Osteoblast (primary cell): Measurements from ENCODE around the gene IPO13. TPM values are rescaled to one million over a fixed set of nuclear protein-coding genes. Genes with fewer than 3 reads are reported as not detected.

Experiments used
- DNase-seq: peaks from one replicate; pipeline ENCODE4 v3.0.0; 2011; ENCODE audit warnings: low spot score, mixed read lengths; ENCODE audit not compliant: insufficient read length; ENCODE audit errors: missing footprints
- H2AFZ ChIP-seq: 2 replicates; pipeline ENCODE4 v1.6.0; 2011; ENCODE audit warnings: mild to moderate bottlenecking, low read length
- H3K27ac ChIP-seq: 2 replicates; pipeline ENCODE4 v1.5.1; 2011; ENCODE audit warnings: mild to moderate bottlenecking, low read depth, low read length, moderate library complexity
- H3K27me3 ChIP-seq: 2 replicates; pipeline ENCODE4 v1.6.0; 2012; ENCODE audit warnings: mild to moderate bottlenecking, control low read depth, inconsistent platforms, low read length, moderate library complexity; ENCODE audit not compliant: insufficient read depth
- H3K36me3 ChIP-seq: 2 replicates; pipeline ENCODE4 v1.5.1; 2011; ENCODE audit warnings: mild to moderate bottlenecking, low read length, control low read depth, moderate library complexity; ENCODE audit not compliant: insufficient read depth
- H3K4me1 ChIP-seq: 2 replicates; pipeline ENCODE4 v1.5.1; 2011; ENCODE audit warnings: mild to moderate bottlenecking, low read length, control low read depth, moderate library complexity; ENCODE audit not compliant: insufficient read depth
- H3K4me2 ChIP-seq: 2 replicates; pipeline ENCODE4 v1.6.0; 2011; ENCODE audit warnings: mild to moderate bottlenecking, low read length; ENCODE audit not compliant: insufficient read depth
- H3K4me3 ChIP-seq: fragments of 200-600 bp; sonication (generic); 3 replicates; pipeline ENCODE4 v1.5.1; 2012; ENCODE audit warnings: mild to moderate bottlenecking, low read length, inconsistent platforms; ENCODE audit not compliant: insufficient read depth
- H3K79me2 ChIP-seq: 2 replicates; pipeline ENCODE4 v1.6.0; 2012; ENCODE audit warnings: mild to moderate bottlenecking, low read length, control low read depth, inconsistent platforms; ENCODE audit not compliant: insufficient read depth
- H3K9me3 ChIP-seq: 2 replicates; pipeline ENCODE4 v1.5.1; 2011; ENCODE audit warnings: low read depth, low read length, control low read depth
- H4K20me1 ChIP-seq: 2 replicates; pipeline ENCODE4 v1.6.0; 2012; ENCODE audit warnings: mild to moderate bottlenecking, low read length, control low read depth; ENCODE audit not compliant: insufficient read depth
- CTCF ChIP-seq: IDR thresholded peaks from 2 replicates; pipeline ENCODE4 v1.5.1; 2011; ENCODE audit warnings: mild to moderate bottlenecking, low read depth, low read length, moderate library complexity; ENCODE audit errors: extremely low read depth
- total RNA-seq: library from RNA; depleted of rRNA; stranded (reverse); fragments of >200 nt; gene quantifications from 2 replicates; pipeline ENCODE4 v1.2.3, GENCODE V29; 2012

Gene IPO13
- total RNA-seq, 1 donor: 20.6 TPM

- no peak overlapping the region for H2AFZ ChIP-seq
- H3K4me3 ChIP-seq: no peak overlapping the region
- H4K20me1 ChIP-seq: peaks cover 58% of the 10 kb centered on the region
- peaks cover 15% of the 10 kb centered on the region for H3K36me3 ChIP-seq
- peaks cover 73% of the 10 kb centered on the region for H3K79me2 ChIP-seq
- no peak overlapping the region for H3K27ac ChIP-seq
- no peaks in the 10 kb centered on the region for H3K27me3 ChIP-seq
- peak; percentile 82 for DNase-seq
- no peak for TF ChIP-seq CTCF
- no peaks in the 10 kb centered on the region for H3K9me3 ChIP-seq
- peaks cover 15% of the 10 kb centered on the region for H3K4me1 ChIP-seq
- no peak overlapping the region for H3K4me2 ChIP-seq
These were observed 4.6 kb downstream of the IPO13 start for GRCh38 chr1:43951021-43951985.

- H3K4me3 ChIP-seq: no peak overlapping the region
- H3K79me2 ChIP-seq: peaks cover 62% of the 10 kb centered on the region
- no peak overlapping the region for H3K27ac ChIP-seq
- no peak overlapping the region for H2AFZ ChIP-seq
- no peaks in the 10 kb centered on the region for H3K9me3 ChIP-seq
- no peaks in the 10 kb centered on the region for H3K27me3 ChIP-seq
- peaks cover 6% of the 10 kb centered on the region for H3K4me1 ChIP-seq
- DNase-seq: no peak
- no peak overlapping the region for H3K4me2 ChIP-seq
- H4K20me1 ChIP-seq: peaks cover 60% of the 10 kb centered on the region
- H3K36me3 ChIP-seq: peaks cover 26% of the 10 kb centered on the region
- no peak for TF ChIP-seq CTCF
These were observed 6.1 kb downstream of the IPO13 start for GRCh38 chr1:43952731-43953346.

GRCh38 chr1:43953361-43953760, 6.6 kb downstream of the IPO13 start:
- no peaks in the 10 kb centered on the region for H3K27me3 ChIP-seq
- DNase-seq: no peak
- peaks cover 55% of the 10 kb centered on the region for H4K20me1 ChIP-seq
- no peak overlapping the region for H2AFZ ChIP-seq
- no peak overlapping the region for H3K4me2 ChIP-seq
- no peak overlapping the region for H3K27ac ChIP-seq
- H3K4me1 ChIP-seq: peaks cover 1% of the 10 kb centered on the region
- no peak for TF ChIP-seq CTCF
- no peaks in the 10 kb centered on the region for H3K9me3 ChIP-seq
- H3K79me2 ChIP-seq: peaks cover 57% of the 10 kb centered on the region
- no peak overlapping the region for H3K4me3 ChIP-seq
- H3K36me3 ChIP-seq: peaks cover 31% of the 10 kb centered on the region

DNA sequence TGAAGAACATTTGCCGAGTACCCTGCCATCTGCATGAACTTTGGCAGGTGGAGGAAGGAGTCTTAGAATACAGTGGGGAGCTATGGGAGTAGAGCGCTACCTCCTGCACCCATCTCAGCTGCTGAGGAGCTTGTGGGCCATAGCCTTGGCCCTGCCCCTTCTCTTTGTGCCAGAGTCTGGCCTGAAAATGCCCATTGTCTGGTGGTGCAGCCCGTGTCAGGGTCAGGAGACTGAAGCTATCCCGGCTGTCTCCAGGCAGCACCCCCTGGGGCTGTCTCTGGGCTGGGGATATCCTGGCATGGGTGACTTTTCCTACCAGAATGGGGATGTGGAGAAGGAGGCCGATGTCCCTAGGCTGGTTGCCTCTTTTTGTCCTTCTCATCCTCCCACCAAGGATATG, 7.3 kb downstream of the IPO13 start:
- Histone ChIP-seq H3K9me3 (no peaks in the 10 kb centered on the region), H3K27ac (no peak overlapping the region), H4K20me1 (peaks cover 48% of the 10 kb centered on the region), H3K79me2 (peaks cover 50% of the 10 kb centered on the region), H3K27me3 (no peaks in the 10 kb centered on the region), H3K36me3 (peaks cover 38% of the 10 kb centered on the region), H3K4me1 (no peaks in the 10 kb centered on the region), H2AFZ (no peak overlapping the region), H3K4me3 (no peak overlapping the region), H3K4me2 (no peak overlapping the region)
- TF ChIP-seq CTCF: no peak
- DNase-seq: no peak
